Fibroblast of lung (primary cell): ENCODE data around the gene OS9. TPM values are rescaled to one million over a fixed set of nuclear protein-coding genes. Genes with fewer than 3 reads are reported as not detected.

Experiments
- DNase-seq, 2 donors: peaks; one replicate each; pipeline versions ENCODE4 v3.0.0 to v3.0.0-alpha.2; 2010; ENCODE audit warnings: low read depth in 2 of 2
- H2AFZ ChIP-seq: 2 replicates; pipeline ENCODE4 v1.5.1; 2012; ENCODE audit warnings: low read length, control low read depth, inconsistent platforms
- H3K27ac ChIP-seq: 2 replicates; pipeline ENCODE4 v1.5.1; 2011; ENCODE audit warnings: low read length, control low read depth; ENCODE audit not compliant: insufficient read depth
- H3K27me3 ChIP-seq: 2 replicates; pipeline ENCODE4 v1.5.1; 2011; ENCODE audit warnings: mild to moderate bottlenecking, low read length; ENCODE audit not compliant: control insufficient read depth, insufficient read depth
- H3K36me3 ChIP-seq: 2 replicates; pipeline ENCODE4 v1.5.1; 2011; ENCODE audit warnings: low read length; ENCODE audit not compliant: control insufficient read depth, insufficient read depth
- H3K4me1 ChIP-seq: 2 replicates; pipeline ENCODE4 v1.5.1; 2011; ENCODE audit warnings: low read length; ENCODE audit not compliant: control insufficient read depth, insufficient read depth; ENCODE audit errors: extremely low read depth
- H3K4me2 ChIP-seq: 2 replicates; pipeline ENCODE4 v1.5.1; 2011; ENCODE audit warnings: low read length, control low read depth; ENCODE audit not compliant: insufficient read depth; ENCODE audit errors: extremely low read depth
- H3K4me3 ChIP-seq, 4 experiments: fragments of 200-600 bp in 1 of 4; sonication (generic) in 1 of 4; replicated peaks in 1 of 4; 2 replicates each; pipeline ENCODE4 v1.5.1; 2011 to 2016; ENCODE audit warnings: low read length in 4 of 4, low read depth in 3 of 4, mild to moderate bottlenecking in 3 of 4, control low read depth in 2 of 4, inconsistent platforms in 1 of 4, mixed read lengths in 1 of 4; ENCODE audit not compliant: insufficient read depth in 1 of 4; ENCODE audit errors: control extremely low read depth in 1 of 4
- H3K79me2 ChIP-seq: 2 replicates; pipeline ENCODE4 v1.5.1; 2012; ENCODE audit warnings: mild to moderate bottlenecking, low read length, inconsistent platforms; ENCODE audit not compliant: control insufficient read depth, insufficient read depth
- H3K9ac ChIP-seq: 2 replicates; pipeline ENCODE4 v1.5.1; 2011; ENCODE audit warnings: mild to moderate bottlenecking, low read length, control low read depth; ENCODE audit not compliant: insufficient read depth
- H3K9me3 ChIP-seq: 2 replicates; pipeline ENCODE4 v1.5.1; 2012; ENCODE audit warnings: low read depth, low read length; ENCODE audit not compliant: control insufficient read depth, insufficient read depth
- H4K20me1 ChIP-seq: 2 replicates; pipeline ENCODE4 v1.5.1; 2011; ENCODE audit warnings: low read length; ENCODE audit not compliant: control insufficient read depth, insufficient read depth; ENCODE audit errors: extremely low read depth
- EZH2 ChIP-seq: IDR thresholded peaks from 2 replicates; pipeline ENCODE4 v1.5.1; 2012; ENCODE audit warnings: low read length, control low read depth, mild to moderate bottlenecking; ENCODE audit errors: missing control alignments
- polyA plus RNA-seq, 2 donors: library from polyadenylated mRNA; depleted of rRNA in 1 of 2; stranded (reverse) in 1 of 2; unstranded in 1 of 2; fragments of >200 nt; gene quantifications; 2 replicates each; pipeline ENCODE4 v1.2.1, GENCODE V29; 2011 to 2012; ENCODE audit warnings: missing spikeins in 1 of 2
- total RNA-seq: library from RNA; depleted of rRNA; stranded (reverse); fragments of >200 nt; gene quantifications from 2 replicates; pipeline ENCODE4 v1.2.1, GENCODE V29; 2014
- TF ChIP-seq, protein P1 (sequence below), 2 donors: IDR thresholded peaks in 1 of 2; conservative IDR thresholded peaks in 1 of 2; 1 replicate in 1 of 2; 2 replicates in 1 of 2; pipeline ENCODE4 v1.5.1; 2011 to 2012; ENCODE audit warnings: low read length in 2 of 2, control low read depth in 1 of 2, inconsistent platforms in 1 of 2, low read depth in 1 of 2, mild to moderate bottlenecking in 1 of 2

The OS9 gene
- total and polyA plus RNA-seq, 2 donors (not counting 1 experiment from before 2014, with no cell fraction given), result 170 to 316 TPM

DNA sequence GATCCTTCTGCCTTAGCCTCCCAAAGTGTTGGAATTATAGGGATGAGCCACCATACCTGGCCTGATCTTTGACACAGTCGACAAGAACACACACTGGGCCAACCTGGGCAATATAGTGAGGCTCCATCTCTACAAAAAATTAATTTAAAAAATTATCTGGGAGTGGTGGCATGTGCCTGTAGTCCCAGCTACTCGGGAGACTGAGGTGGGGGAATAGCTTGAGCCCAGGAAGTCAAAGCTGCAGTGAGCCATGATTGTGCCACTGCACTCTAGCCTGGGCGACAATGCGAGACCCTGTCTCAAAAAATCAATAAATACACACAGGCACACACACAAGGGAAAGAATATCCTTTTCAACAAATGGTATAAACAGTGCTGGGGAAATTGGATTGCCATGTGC lies 6.1 kb upstream of the OS9 start:
- Histone ChIP-seq H3K4me2 (no peak overlapping the region), H3K4me1 (no peaks in the 10 kb centered on the region), H3K9me3 (no peaks in the 10 kb centered on the region), H3K79me2 (no peaks in the 10 kb centered on the region), H3K4me3 (no peak overlapping the region), H3K9ac (no peak overlapping the region), H3K36me3 (no peaks in the 10 kb centered on the region), H2AFZ (no peak overlapping the region), H3K27ac (no peak overlapping the region), H4K20me1 (no peaks in the 10 kb centered on the region), H3K27me3 (no peaks in the 10 kb centered on the region)
- no peak for DNase-seq
- no peak for TF ChIP-seq EZH2
- TF ChIP-seq, protein P1, sequence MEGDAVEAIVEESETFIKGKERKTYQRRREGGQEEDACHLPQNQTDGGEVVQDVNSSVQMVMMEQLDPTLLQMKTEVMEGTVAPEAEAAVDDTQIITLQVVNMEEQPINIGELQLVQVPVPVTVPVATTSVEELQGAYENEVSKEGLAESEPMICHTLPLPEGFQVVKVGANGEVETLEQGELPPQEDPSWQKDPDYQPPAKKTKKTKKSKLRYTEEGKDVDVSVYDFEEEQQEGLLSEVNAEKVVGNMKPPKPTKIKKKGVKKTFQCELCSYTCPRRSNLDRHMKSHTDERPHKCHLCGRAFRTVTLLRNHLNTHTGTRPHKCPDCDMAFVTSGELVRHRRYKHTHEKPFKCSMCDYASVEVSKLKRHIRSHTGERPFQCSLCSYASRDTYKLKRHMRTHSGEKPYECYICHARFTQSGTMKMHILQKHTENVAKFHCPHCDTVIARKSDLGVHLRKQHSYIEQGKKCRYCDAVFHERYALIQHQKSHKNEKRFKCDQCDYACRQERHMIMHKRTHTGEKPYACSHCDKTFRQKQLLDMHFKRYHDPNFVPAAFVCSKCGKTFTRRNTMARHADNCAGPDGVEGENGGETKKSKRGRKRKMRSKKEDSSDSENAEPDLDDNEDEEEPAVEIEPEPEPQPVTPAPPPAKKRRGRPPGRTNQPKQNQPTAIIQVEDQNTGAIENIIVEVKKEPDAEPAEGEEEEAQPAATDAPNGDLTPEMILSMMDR (conservative IDR thresholded peaks at IDR 0.05 in 1 of 2, IDR thresholded peaks at IDR 0.05 in 1 of 2; ENCODE audit: low read depth in 1 of 2, low read length in 2 of 2), result no peak

DNA sequence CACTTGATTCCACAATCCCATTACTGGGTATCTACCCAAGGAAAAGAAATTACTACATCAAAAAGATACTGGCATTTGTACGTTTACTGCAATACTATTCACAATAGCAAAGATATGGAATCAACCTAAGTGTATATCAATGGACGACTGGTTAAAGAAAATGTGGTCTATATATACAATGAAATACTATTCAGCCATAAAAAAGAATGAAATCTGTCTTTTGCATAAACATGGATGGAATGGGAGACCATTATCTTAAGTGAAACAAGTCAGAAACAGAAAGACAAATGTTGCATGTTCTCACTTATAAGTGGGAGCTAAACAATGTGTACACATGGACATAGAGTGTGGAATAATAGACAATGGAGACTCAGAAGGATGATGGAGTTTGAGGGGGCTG lies 5.0 kb upstream of the OS9 start:
- H2AFZ ChIP-seq, result no peak overlapping the region
- H3K4me3 ChIP-seq, result no peak overlapping the region
- no peaks in the 10 kb centered on the region for H3K27me3 ChIP-seq
- H3K27ac ChIP-seq, result no peak overlapping the region
- H3K9ac ChIP-seq, result no peak overlapping the region
- DNase-seq, result no peak
- no peak overlapping the region for H3K4me2 ChIP-seq
- no peaks in the 10 kb centered on the region for H3K79me2 ChIP-seq
- TF ChIP-seq EZH2, result no peak
- TF ChIP-seq, protein P1 (conservative IDR thresholded peaks at IDR 0.05 in 1 of 2, IDR thresholded peaks at IDR 0.05 in 1 of 2; ENCODE audit: low read depth in 1 of 2, low read length in 2 of 2), result no peak
- H3K4me1 ChIP-seq, result no peaks in the 10 kb centered on the region
- no peaks in the 10 kb centered on the region for H3K9me3 ChIP-seq
- H4K20me1 ChIP-seq, result no peaks in the 10 kb centered on the region
- no peaks in the 10 kb centered on the region for H3K36me3 ChIP-seq

DNA sequence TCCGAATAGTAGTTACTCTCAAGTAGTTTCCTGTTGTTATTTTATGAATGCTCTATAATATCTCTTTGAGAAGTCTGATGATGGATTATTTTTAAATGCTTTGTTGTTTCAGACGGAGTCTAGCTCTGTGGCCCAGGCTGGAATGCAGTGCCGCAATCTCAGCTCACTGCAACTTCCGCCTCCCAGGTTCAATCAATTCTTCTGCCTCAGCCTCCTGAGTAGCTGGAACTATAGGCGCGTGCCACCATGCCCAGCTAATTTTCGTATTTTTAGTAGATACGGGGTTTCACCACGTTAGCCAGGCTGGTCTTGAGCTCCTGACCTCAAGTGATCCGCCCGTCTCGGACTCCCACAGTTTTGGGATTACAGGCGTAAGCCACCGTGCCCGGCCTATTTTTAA lies 1.4 kb upstream of the OS9 start:
- no peaks in the 10 kb centered on the region for H3K27me3 ChIP-seq
- DNase-seq, result no peak
- no peak overlapping the region for H3K9ac ChIP-seq
- no peaks in the 10 kb centered on the region for H3K9me3 ChIP-seq
- no peaks in the 10 kb centered on the region for H4K20me1 ChIP-seq
- H3K27ac ChIP-seq, result no peak overlapping the region
- H3K79me2 ChIP-seq, result peaks cover 4% of the 10 kb centered on the region
- TF ChIP-seq, protein P1 (conservative IDR thresholded peaks at IDR 0.05 in 1 of 2, IDR thresholded peaks at IDR 0.05 in 1 of 2; ENCODE audit: low read depth in 1 of 2, low read length in 2 of 2), result no peak
- no peak for TF ChIP-seq EZH2
- H3K4me2 ChIP-seq, result no peak overlapping the region
- peaks cover 6% of the 10 kb centered on the region for H3K36me3 ChIP-seq
- no peak overlapping the region for H3K4me3 ChIP-seq
- no peak overlapping the region for H2AFZ ChIP-seq
- peaks cover 2% of the 10 kb centered on the region for H3K4me1 ChIP-seq
